Mesenchymal stem cell (in vitro differentiated cells and primary cell): ENCODE data around the gene TNFRSF25.

Experiments
- DNase-seq: peaks from one replicate; pipeline ENCODE4 v3.0.0-alpha.2; 2013
- H2AFZ ChIP-seq: one replicate; pipeline ENCODE4 v1.6.1; 2013; ENCODE audit warnings: low read depth, mild to moderate bottlenecking, control low read depth, inconsistent platforms, low read length, moderate library complexity
- H2AK5ac ChIP-seq: 2 replicates; pipeline ENCODE4 v1.6.1; 2013; ENCODE audit warnings: low read length, moderate library complexity, mild to moderate bottlenecking, inconsistent platforms; ENCODE audit not compliant: severe bottlenecking
- H2BK120ac ChIP-seq: one replicate; pipeline ENCODE4 v1.6.1; 2013; ENCODE audit warnings: low read depth, mild to moderate bottlenecking, inconsistent platforms, low read length, moderate library complexity
- H2BK12ac ChIP-seq, 2 experiments: one replicate each; pipeline ENCODE4 v1.6.1; 2013; ENCODE audit warnings: inconsistent platforms in 2 of 2, low read length in 2 of 2, mild to moderate bottlenecking in 2 of 2, moderate library complexity in 2 of 2, control low read depth in 1 of 2
- H2BK15ac ChIP-seq: one replicate; pipeline ENCODE4 v1.6.1; 2013; ENCODE audit warnings: mild to moderate bottlenecking, low read depth, inconsistent platforms; ENCODE audit not compliant: poor library complexity, severe bottlenecking
- H2BK5ac ChIP-seq: 2 replicates; pipeline ENCODE4 v1.6.1; 2013; ENCODE audit warnings: low read depth, mild to moderate bottlenecking, low read length, control low read depth, inconsistent platforms; ENCODE audit not compliant: poor library complexity, severe bottlenecking
- H3K14ac ChIP-seq, 2 experiments: one replicate each; pipeline ENCODE4 v1.6.1; 2013; ENCODE audit warnings: inconsistent platforms in 2 of 2, low read length in 2 of 2, control low read depth in 1 of 2, mild to moderate bottlenecking in 1 of 2, moderate library complexity in 1 of 2
- H3K18ac ChIP-seq, 2 experiments: one replicate each; pipeline ENCODE4 v1.6.1; 2013; ENCODE audit warnings: inconsistent platforms in 2 of 2, low read length in 2 of 2, control low read depth in 1 of 2, low read depth in 1 of 2, mild to moderate bottlenecking in 1 of 2
- H3K23ac ChIP-seq, 2 experiments: one replicate each; pipeline ENCODE4 v1.6.1; 2013; ENCODE audit warnings: inconsistent platforms in 2 of 2, low read length in 2 of 2, mild to moderate bottlenecking in 2 of 2, moderate library complexity in 2 of 2, control low read depth in 1 of 2
- H3K27ac ChIP-seq: 2 replicates; pipeline ENCODE4 v1.5.1; 2013; ENCODE audit warnings: mild to moderate bottlenecking, moderate library complexity, low read length, control low read depth, inconsistent platforms; ENCODE audit not compliant: poor library complexity, severe bottlenecking
- H3K27me3 ChIP-seq, 2 experiments: 2 replicates each; pipeline versions ENCODE4 v1.6.1 to v1.7.0; 2013; ENCODE audit warnings: low read length in 2 of 2, mild to moderate bottlenecking in 2 of 2, moderate library complexity in 2 of 2, control low read depth in 1 of 2, inconsistent platforms in 1 of 2; ENCODE audit not compliant: control insufficient read depth in 1 of 2, insufficient read depth in 1 of 2
- H3K36me3 ChIP-seq, 2 experiments: 2 replicates each; pipeline versions ENCODE4 v1.6.1 to v1.7.0; 2013; ENCODE audit warnings: low read length in 2 of 2, control low read depth in 1 of 2, inconsistent platforms in 1 of 2, low read depth in 1 of 2, mild to moderate bottlenecking in 1 of 2; ENCODE audit not compliant: insufficient read depth in 2 of 2, control insufficient read depth in 1 of 2
- H3K4ac ChIP-seq, 2 experiments: one replicate each; pipeline ENCODE4 v1.6.1; 2013; ENCODE audit warnings: inconsistent platforms in 2 of 2, low read length in 2 of 2, mild to moderate bottlenecking in 2 of 2, moderate library complexity in 2 of 2, control low read depth in 1 of 2, low read depth in 1 of 2
- H3K4me1 ChIP-seq: 2 replicates; pipeline ENCODE4 v1.6.1; 2013; ENCODE audit warnings: low read depth, low read length, control low read depth; ENCODE audit not compliant: control insufficient read depth, insufficient read depth
- H3K4me2 ChIP-seq: 2 replicates; pipeline ENCODE4 v1.6.1; 2013; ENCODE audit warnings: low read length, mild to moderate bottlenecking, inconsistent platforms; ENCODE audit not compliant: poor library complexity, severe bottlenecking
- H3K4me3 ChIP-seq, 2 experiments: 2 replicates each; pipeline versions ENCODE4 v1.5.1 to v1.7.0; 2013; ENCODE audit warnings: low read length in 2 of 2, mild to moderate bottlenecking in 2 of 2, control low read depth in 1 of 2, low read depth in 1 of 2; ENCODE audit not compliant: insufficient read depth in 1 of 2
- H3K79me1 ChIP-seq: replicated peaks from 2 replicates; pipeline ENCODE4 v1.6.1; 2013; ENCODE audit warnings: mild to moderate bottlenecking, control low read depth, low read length, inconsistent platforms; ENCODE audit not compliant: poor library complexity, severe bottlenecking
- H3K9ac ChIP-seq: 2 replicates; pipeline ENCODE4 v1.7.0; 2013; ENCODE audit warnings: mild to moderate bottlenecking, low read length, moderate library complexity
- H3K9me3 ChIP-seq: 2 replicates; pipeline ENCODE4 v1.7.0; 2013; ENCODE audit warnings: mild to moderate bottlenecking, low read length; ENCODE audit not compliant: control insufficient read depth
- H4K8ac ChIP-seq: one replicate; pipeline ENCODE4 v1.6.1; 2013; ENCODE audit warnings: inconsistent platforms, mild to moderate bottlenecking, low read length, moderate library complexity
- H4K91ac ChIP-seq: one replicate; pipeline ENCODE4 v1.6.1; 2013; ENCODE audit warnings: mild to moderate bottlenecking, low read length, inconsistent platforms
- WGBS: methylation state at CpG from one replicate; pipeline ENCODE4 v1.1.7; 2013; ENCODE audit warnings: mixed read lengths; 5-methylcytosine and 5-hydroxymethylcytosine counted together

Gene TNFRSF25

GRCh38 chr1:6509919-6510291 lies 43.9 kb upstream of the TNFRSF25 start:
- H2AK5ac ChIP-seq: no peak overlapping the region
- no peak overlapping the region for H3K4me3 ChIP-seq
- H3K27ac ChIP-seq: no peak overlapping the region
- no peak overlapping the region for H2AFZ ChIP-seq
- no peak overlapping the region for H3K23ac ChIP-seq
- 89% methylated on average over 10 of the region's 10 CpGs for WGBS
- H3K27me3 ChIP-seq: peaks cover 0 to 30% of the 10 kb centered on the region in 2 experiments
- no peak for DNase-seq
- H2BK12ac ChIP-seq: no peak overlapping the region
- no peak overlapping the region for H3K9ac ChIP-seq
- no peak overlapping the region for H4K91ac ChIP-seq
- H2BK15ac ChIP-seq: no peak overlapping the region
- no peaks in the 10 kb centered on the region for H3K9me3 ChIP-seq
- H3K79me1 ChIP-seq: no peaks in the 10 kb centered on the region
- H2BK5ac ChIP-seq: no peak overlapping the region
- no peak overlapping the region for H3K4me2 ChIP-seq
- H3K4ac ChIP-seq: no peak overlapping the region
- H3K18ac ChIP-seq: no peak overlapping the region
- H3K14ac ChIP-seq: no peak overlapping the region
- no peak overlapping the region for H2BK120ac ChIP-seq
- H4K8ac ChIP-seq: no peak overlapping the region
- no peaks in the 10 kb centered on the region for H3K36me3 ChIP-seq
- H3K4me1 ChIP-seq: peaks cover 8% of the 10 kb centered on the region

- Histone ChIP-seq H3K14ac (no peak overlapping the region), H3K4ac (no peak overlapping the region), H2BK12ac (no peak overlapping the region), H3K27me3 (peaks cover 0 to 30% of the 10 kb centered on the region in 2 experiments), H3K4me2 (no peak overlapping the region), H2AFZ (no peak overlapping the region), H3K9me3 (no peaks in the 10 kb centered on the region), H3K18ac (no peak overlapping the region), H3K36me3 (no peaks in the 10 kb centered on the region), H2BK5ac (no peak overlapping the region), H4K91ac (no peak overlapping the region), H3K9ac (no peak overlapping the region), H3K27ac (no peak overlapping the region), H2AK5ac (no peak overlapping the region), H3K4me1 (peaks cover 8% of the 10 kb centered on the region), H4K8ac (no peak overlapping the region), H2BK15ac (no peak overlapping the region), H2BK120ac (no peak overlapping the region), H3K79me1 (no peaks in the 10 kb centered on the region), H3K23ac (no peak overlapping the region), H3K4me3 (no peak overlapping the region)
- DNase-seq: no peak
- 80% methylated on average over 20 of the region's 20 CpGs for WGBS
These were observed 43.4 kb upstream of the TNFRSF25 start for GRCh38 chr1:6509220-6509918.

- 92% methylated on average over 11 of the region's 11 CpGs for WGBS
- no peaks in the 10 kb centered on the region for H3K36me3 ChIP-seq
These were observed 42.8 kb upstream of the TNFRSF25 start for GRCh38 chr1:6508816-6509189.

GRCh38 chr1:6508154-6508815 lies 42.3 kb upstream of the TNFRSF25 start:
- Histone ChIP-seq H3K4me1 (peaks cover 8% of the 10 kb centered on the region), H2AFZ (no peak overlapping the region), H2BK12ac (no peak overlapping the region), H3K79me1 (no peaks in the 10 kb centered on the region), H3K4me2 (no peak overlapping the region), H3K23ac (no peak overlapping the region), H3K4ac (no peak overlapping the region), H2BK15ac (no peak overlapping the region), H3K27me3 (peaks cover 0 to 30% of the 10 kb centered on the region in 2 experiments), H3K27ac (no peak overlapping the region), H4K8ac (no peak overlapping the region), H3K14ac (no peak overlapping the region), H4K91ac (no peak overlapping the region), H3K18ac (no peak overlapping the region), H3K4me3 (no peak overlapping the region), H3K9ac (no peak overlapping the region), H3K9me3 (no peaks in the 10 kb centered on the region), H2BK120ac (no peak overlapping the region), H2AK5ac (no peak overlapping the region), H2BK5ac (no peak overlapping the region), H3K36me3 (no peaks in the 10 kb centered on the region)
- 84% methylated on average over 18 of the region's 18 CpGs for WGBS
- no peak for DNase-seq

More at GRCh38 chr1:6508816-6509189, 42.8 kb upstream of the TNFRSF25 start:
- Histone ChIP-seq H3K4me2 (no peak overlapping the region), H3K23ac (no peak overlapping the region), H2BK120ac (no peak overlapping the region), H3K4me3 (no peak overlapping the region), H2BK12ac (no peak overlapping the region), H3K18ac (no peak overlapping the region), H3K79me1 (no peaks in the 10 kb centered on the region), H3K4me1 (peaks cover 8% of the 10 kb centered on the region), H3K9me3 (no peaks in the 10 kb centered on the region), H2BK5ac (no peak overlapping the region), H4K8ac (no peak overlapping the region), H2AK5ac (no peak overlapping the region), H3K9ac (no peak overlapping the region), H4K91ac (no peak overlapping the region), H2BK15ac (no peak overlapping the region), H3K27ac (no peak overlapping the region), H3K27me3 (peaks cover 0 to 30% of the 10 kb centered on the region in 2 experiments), H3K14ac (no peak overlapping the region), H2AFZ (no peak overlapping the region), H3K4ac (no peak overlapping the region)
- DNase-seq: no peak
